GM18499 (cell line): ENCODE measurements around the gene TBXAS1.

ENCODE experiments used
- ATAC-seq: cut with Tn5 transposase; IDR thresholded peaks from one replicate; pipeline ENCODE4 v1.9.1; 2021; ENCODE audit warnings: moderate number of reproducible peaks; ENCODE audit not compliant: insufficient read depth, unreplicated experiment

TBXAS1 gene

DNA sequence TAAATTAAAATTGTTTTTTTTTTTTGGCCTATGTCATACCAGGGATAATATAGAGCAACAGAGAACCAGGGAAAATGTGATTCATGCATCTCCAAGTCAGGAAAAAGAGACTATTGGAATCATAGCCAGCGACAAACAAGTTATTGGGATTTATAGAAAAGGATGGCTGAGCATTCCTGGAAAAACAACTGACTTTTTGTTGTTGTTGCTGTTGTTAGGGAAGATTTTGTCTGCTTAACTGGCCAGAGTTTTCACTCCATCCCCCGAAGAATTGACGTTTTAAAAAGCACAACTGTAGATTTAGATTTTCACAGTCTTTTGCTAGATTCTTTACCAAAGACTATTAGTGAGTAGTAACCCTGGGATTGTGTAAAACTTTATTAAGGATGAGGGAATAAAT, 112.4 kb downstream of the TBXAS1 start:
- no peak for ATAC-seq

DNA sequence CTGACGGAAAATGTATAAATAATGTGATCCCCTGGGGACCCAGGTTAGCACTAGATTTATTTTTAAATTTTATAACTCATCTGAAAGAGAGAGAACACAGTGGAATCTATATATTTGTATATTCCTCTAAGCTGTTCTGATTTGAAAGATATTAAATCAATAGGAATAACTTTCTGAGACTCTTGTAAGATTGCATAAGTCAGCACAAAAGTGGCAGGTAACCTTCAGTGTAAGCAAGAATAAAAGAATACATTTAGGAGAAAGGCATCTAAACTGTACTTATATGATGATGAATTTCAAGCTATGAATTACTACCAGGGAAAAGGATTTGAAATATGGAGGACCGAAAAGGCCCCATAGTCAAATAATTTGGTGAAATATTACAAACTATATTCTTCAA, 112.8 kb downstream of the TBXAS1 start:
- no peak for ATAC-seq

DNA sequence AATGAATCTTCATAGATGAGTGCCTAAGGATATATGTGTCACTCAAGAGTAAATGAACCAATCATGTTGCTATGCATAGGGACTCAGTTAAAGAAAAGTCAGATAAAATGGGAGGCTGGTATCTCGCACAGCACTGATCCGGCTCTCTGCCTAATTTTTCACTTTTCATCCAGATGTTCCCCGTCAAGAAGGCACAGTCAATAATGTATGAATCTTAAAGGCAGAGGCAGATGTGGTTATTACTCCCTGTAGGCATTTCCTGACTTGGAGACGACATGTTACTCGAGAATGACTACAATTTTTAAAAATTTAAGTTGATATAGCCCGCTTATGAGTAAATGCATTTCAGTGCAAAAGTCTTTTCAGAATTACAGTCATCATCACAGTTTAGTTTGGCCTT, 113.6 kb downstream of the TBXAS1 start:
- ATAC-seq, result no peak

DNA sequence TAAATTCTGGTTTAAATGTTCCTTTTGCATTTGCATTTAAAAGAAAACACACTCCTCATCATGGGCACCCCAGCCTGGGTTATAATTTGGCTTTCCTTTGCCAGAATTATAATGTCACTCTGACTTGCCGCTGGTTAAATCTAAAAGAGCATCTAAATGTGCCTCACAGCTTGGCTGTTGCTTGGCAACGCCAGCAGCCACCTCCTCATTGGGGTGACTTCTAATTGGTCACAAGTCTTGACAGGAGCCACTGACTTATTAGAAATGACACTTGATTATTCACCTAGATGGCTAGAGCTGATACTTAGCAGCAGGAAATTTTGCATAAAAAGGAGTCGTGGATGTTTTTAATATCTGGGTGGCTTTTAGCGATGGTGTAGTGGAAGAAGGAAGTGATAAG, 114.3 kb downstream of the TBXAS1 start:
- no peak for ATAC-seq

DNA sequence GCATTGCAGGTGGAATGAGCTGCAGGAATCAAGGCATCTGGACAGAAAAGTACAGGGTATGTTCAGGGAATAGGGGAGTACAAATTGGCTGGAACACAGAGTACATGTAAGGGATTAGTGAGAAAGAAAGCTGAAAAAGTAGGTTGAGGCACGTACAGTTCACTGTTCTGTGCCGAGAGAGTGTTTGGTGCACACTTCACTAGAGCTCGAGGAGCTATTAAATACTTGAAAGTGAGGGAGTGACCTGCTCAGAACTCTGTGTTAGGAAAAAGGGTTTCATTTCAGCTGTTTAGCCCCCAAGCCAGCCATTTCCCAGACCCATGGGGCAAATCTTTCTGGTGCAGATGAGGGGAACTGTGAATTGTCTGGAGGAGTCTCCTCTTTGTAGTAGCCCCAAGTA, 115.2 kb downstream of the TBXAS1 start:
- no peak for ATAC-seq

DNA sequence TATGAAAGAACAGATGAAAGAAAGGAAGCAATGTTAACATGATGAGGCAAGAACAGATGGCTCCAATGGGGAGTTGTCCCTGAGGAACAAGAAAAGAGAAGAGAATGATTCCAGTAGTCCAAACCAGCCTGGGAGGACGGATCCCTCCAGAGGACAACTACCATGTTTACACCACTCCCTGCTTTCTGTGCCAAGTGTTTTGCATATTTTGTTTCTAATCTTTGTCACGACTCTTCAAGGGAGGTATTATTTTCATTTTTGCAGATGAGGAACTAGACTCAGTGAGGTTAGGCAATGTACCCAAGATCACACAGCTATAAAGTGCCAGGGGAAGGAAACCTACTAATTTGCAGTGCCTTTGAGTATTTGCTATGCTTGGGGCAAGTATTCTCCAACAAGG, 117.5 kb downstream of the TBXAS1 start:
- ATAC-seq, result no peak

DNA sequence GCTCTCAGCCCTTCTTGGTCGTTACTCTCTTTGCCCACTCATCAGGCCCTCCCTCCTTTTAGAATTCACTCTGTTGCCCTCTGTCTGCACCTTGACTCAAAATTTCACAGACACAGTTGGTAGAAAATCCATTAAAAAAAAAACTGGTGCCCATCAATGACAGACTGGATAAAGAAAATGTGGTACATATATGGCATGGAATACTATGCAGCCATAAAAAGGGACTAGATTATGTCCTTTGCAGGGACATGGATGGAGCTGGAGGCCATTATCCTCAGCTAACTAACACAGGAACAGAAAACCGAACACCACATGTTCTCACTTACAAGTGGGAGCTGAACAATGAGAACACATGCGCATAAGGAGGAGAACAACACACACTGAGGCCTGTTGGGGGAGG, 118.0 kb downstream of the TBXAS1 start:
- no peak for ATAC-seq

DNA sequence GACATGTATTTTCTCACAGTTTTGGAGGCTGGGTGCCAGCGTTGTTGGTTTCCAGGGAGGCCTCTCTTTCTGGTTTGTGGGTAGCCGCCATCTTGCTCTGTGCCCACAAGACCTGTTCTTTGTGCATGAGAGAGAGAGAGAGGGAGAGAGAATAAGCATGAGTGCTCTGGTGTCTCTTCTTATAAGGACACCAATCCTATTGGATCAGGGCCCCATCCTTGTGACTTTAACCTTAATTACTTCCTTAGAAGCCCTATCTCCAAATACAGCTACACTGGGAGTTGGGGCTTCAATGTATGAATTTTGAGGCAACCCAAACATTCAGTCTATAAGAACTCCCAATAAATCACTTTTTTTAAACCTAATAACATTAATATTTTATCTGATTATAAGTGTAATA, 119.1 kb downstream of the TBXAS1 start:
- ATAC-seq, result no peak

DNA sequence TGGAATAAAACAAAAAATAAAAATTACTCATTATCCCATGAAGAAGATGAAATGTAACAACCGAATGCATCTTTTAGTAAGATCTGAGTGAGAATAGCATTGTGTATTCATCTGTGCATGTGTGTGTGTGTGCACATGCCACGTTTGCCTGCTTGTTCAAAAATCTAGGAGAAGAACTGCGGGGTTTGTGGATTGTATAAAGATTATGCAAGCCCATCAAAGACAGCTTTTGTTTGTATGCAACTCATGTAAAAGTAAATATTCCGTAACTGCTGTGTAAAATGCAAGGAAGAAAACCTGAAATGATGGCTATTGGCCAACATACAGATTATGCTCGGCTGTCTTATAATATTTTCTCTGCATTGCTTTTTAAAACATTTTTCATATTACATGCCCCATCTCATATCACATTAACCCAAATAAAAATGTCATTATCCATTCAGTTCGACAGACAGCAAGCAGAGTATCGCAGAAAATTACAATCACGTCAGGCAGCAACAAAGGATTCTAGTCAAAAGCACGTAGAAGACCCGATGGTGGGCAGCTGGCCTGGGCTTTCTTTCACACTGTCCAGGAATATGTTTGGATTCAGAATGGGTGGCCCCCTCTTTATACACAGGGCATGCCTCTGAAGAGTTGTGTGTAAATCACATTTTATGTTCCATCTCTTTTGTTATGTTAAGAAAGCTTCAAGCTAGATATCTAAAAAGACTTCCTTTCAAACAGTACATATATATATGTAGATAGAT, 119.7 kb downstream of the TBXAS1 start:
- no peak for ATAC-seq

DNA sequence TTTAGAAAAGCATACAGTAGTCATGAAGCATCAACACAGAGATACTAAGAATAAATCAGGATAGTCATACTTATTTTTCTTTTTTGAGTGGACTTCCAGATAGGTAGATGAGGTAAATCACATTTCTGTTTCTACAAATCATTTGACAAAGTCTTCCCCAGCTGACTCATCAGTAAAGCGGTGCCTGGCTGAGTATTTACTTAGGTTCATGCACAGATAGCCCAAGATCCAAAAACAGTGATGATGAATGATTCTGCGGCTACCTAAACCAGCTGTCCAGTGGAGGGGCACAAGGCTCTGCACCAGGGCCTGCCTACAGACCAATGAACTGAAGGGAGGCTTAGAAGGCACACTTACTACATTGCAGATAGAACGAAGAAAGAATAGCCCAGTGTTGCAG, 120.6 kb downstream of the TBXAS1 start:
- no peak for ATAC-seq

DNA sequence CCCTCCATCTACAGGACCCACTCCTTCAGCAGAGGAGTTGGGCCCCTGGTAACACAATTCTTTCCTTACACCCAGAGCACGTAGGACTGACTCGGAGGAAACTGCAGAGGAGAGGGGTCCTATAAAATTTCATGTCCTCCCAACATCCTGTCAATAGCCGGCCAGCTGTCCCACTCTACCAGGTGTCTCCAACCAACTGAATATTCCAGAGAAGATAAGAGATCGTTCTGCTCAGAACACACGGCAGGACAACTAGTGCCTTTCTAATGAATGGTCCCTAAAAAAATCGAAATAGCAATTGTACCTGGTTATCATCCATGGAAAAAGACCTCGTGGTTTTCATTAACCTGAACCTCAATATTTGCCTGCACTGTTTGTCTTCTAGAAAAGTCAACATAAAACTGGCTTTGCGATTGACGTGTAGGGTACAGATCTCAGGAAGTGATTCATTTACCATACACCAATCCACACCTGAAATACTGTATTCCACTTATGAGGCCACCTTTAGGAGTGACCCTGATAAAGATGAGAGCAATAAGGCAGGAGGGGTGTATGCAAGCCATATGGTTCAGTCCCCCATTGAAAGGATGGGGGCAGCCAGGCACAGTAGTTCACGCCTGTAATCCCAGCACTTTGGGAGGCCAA, 121.9 kb downstream of the TBXAS1 start:
- ATAC-seq, result no peak

DNA sequence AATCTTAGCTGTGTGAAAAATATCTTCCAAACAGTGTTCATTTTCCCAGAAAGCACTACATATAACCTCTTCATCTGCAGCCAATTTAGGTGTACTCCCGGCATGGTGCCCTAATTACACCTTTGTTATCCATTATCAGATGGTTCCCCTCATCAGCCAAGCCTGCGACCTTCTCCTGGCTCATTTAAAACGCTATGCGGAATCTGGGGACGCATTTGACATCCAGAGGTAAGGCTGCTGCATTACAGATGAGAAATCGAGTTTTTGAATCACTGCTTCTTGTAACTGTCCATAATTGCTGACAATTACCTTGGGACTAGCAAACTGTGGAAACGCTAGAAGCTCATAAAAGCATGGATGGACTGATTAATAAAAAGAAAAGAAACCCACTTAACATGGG, 124.2 kb downstream of the TBXAS1 start:
- no peak for ATAC-seq

DNA sequence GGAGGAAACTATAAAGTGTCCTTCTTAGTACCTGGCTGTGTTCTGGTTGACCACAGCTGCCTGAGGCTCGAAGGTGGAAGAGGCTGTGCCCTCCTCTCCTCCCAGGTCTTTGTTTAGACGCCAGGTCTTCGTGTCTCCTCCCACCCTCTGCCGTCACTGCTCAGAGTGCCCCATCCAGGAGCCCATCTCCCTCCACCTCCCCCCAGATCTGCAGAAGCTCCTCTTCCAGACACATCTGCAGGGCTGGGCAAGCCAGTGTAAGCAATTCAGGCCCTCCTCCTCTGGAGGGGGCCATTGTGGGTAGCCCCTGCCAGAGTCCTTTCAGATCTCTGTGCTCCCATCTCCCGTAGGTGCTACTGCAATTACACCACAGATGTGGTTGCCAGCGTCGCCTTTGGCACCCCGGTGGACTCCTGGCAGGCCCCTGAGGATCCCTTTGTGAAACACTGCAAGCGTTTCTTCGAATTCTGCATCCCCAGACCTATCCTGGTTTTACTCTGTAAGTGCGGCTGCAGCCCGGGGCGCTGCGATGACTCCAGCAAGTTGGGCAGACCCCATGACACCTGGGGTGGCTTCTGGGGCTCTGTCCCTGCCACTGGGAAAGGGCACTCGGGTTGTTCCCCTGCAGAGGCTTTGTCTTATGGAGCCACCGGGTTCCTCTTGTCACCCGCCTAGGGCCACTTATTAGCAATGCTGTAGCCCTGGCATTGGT, 126.2 kb downstream of the TBXAS1 start:
- no peak for ATAC-seq

DNA sequence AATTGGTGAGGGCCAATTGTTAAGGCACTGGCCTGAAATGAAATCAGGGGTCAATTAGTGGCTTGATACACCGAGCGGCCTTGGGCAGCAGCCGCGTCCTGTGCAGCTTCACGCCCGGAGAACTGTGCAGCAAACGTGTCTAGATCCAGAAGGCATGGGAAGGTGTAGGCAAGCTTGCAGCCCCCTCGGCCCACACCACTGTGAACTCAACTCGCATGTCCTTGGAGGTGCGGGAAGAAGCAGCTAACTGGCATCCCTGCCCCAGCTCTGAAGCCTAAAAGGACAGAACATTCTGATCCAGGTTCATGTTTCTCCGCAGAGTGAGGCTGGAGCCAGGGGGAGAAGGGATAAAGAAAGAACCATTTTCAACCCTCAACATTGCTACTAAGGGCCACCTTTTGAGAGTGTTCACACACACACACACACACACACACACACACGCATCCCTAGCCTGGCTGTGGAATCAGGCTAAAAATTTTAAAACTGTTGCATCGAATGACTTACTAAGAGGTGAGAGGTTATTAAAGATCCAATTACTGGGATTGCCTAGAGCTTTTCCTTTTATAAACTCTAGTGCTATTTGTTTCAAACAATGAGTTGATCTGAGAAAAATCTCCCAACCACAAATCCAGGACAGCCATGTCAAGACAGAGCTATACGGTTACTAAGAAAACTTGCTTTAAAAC, 129.7 kb downstream of the TBXAS1 start:
- no peak for ATAC-seq

DNA sequence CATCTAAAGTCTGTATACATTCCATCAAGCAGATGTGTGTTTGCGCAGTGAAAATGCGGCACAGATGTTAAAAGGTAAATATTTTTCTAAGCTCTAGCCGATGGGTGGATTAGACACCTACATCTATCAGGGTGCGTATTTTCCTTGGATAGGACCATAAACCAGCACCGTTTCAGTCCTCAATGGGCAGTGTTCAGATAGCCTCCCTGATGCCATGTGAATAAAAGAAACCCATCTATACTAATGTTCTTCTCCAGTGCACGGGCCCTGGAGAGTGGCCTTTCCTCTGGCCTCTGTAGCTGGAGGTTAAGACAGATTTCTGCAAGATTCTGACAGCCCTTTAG, 130.2 kb downstream of the TBXAS1 start:
- no peak for ATAC-seq

DNA sequence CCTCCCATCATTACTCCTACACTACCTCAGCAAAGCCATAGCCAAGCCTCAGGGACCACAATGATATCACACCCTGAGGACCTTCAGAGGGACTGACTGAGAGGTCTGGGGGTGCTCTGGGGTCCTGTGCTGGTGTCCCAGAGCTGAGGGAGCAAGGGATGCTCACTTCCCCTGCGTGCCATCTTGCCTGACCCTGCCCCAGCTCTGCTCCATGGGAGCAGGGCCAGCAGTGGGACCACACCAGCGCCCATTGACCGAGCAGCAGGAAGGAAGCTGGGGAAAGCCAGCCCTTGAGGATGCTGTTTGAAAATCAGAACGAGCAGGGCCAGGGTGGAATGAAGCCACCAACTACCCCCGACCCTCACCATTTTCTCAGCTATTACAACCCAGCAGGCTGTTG, 130.7 kb downstream of the TBXAS1 start:
- ATAC-seq, result no peak

DNA sequence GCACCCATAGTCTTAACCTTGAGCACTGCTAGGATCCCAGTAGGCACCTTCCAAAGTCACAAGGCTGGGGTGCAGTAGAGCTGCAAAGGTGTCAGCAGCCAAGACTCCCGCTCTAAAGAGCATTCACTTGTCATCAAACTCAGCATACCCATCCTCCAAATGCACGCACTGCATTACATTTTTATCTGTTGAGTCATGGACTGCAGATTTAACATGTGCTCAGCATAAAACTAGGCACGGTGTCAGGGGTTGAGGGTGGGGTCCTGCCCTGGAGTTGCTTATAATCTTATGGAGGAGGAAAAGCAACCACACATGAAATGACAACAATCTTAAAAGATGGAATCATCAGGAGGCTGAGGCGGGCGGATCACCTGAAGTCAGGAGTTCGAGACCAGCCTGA, 131.1 kb downstream of the TBXAS1 start:
- no peak for ATAC-seq

DNA sequence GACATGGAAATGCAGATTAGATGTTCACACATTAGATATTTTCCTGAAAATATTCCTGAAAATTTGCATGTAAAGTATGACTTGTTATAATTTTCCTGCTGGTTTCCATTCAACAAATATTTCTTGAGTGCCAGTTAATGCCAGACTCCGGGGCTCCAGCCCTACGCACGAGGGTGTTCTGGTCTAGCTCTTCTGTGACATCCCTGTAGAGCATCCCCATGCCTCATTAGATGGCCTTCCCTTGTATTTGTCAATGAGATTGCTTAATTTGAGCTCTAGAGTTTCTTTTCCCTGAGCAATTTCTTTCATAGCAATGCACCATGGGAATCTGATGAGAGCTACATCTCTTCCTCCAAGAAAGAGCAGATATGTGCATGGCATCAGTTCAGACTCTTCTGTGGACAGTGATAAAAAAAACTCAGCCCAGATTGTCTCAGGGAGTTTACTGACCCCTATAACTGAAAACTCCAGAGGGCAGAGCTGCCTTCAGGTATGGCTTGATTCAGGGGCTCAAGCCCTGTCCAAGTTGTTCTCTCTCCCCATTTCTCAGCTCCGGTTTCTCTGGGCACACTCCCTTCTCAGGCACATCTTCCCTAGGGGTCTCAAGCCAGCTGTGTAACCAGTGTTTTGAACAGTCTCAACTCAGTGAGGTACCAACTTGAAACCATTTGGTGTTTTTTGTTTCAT, 137.0 kb downstream of the TBXAS1 start:
- no peak for ATAC-seq

DNA sequence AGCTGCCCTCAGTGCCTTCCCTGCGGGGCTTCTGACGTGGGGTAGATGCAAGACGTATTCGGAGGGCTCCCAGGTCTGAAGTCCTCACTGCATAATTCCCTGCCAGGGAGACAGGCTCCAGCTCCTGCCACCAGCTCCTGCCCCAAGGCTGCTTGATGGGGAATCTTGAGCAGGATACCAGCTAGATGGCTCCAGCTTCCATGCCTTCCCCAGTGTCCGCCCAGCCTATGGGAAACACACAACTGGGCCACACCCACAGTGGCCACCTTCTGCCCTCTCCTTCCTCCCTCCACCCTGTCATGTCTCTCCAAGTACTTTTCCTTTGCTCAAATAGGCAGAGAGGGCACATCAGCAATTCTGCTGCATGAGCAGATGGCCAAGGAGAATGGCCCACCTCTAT, 137.9 kb downstream of the TBXAS1 start:
- no peak for ATAC-seq

DNA sequence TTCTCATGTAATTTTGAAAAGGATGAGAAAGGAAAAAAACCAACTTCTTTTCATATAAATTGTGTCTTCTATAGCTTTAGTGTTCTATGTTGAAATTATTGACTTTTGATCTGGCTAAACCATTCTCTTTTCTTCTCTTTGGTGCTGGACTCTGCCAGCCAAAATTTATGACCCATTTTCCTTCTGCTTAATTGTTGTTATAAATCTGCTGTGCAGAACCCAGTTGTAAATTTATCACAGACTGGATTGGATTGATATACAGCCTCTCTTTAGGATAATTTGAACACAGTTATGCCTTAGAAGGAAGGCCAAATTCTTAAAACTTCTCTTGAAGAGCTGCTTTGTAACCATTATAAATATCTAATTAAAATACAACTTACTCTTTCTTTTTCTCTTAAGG, 139.9 kb downstream of the TBXAS1 start:
- no peak for ATAC-seq

DNA sequence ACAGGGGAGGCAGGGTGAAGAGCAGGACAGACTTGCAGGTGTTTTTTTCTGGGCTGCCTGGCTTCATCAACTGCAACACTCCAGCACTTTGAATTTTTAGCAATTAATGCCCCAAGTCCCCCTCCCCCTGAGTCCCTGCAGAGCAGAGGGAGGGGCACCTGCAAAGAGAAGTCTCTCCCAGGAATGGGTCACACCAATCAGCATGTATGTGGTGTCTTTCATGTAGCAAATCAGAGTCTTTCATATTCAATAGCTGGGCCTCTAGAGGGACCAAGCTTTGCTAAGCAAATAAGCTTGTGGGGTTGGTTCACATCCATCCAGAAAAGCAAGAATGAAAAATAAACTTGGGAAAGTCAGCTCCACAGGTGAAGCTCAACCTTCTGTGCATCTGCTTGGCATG, 143.0 kb downstream of the TBXAS1 start:
- no peak for ATAC-seq
